BLaER1 treated with 17β-estradiol and CSF1 and Interleukin-3, amounts not matched to agents 10 nM and 100 nM (cell line): ENCODE measurements around the gene SFMBT2.
A peak's percentile ranks its signal among the peaks of the same experiment; 100 is the strongest.

Source experiments
- H3K27ac ChIP-seq, 11 experiments: shearing (Covaris generic); formaldehyde crosslinking; 2 replicates each; pipeline ENCODE4 v1.8.1; 2022
- H3K27me3 ChIP-seq, 11 experiments: shearing (Covaris generic); formaldehyde crosslinking; 2 replicates each; pipeline ENCODE4 v1.8.1; 2022
- H3K36me3 ChIP-seq, 11 experiments: shearing (Covaris generic); formaldehyde crosslinking; 2 replicates each; pipeline ENCODE4 v1.8.1; 2022
- H3K4me1 ChIP-seq, 10 experiments: shearing (Covaris generic); formaldehyde crosslinking; 2 replicates each; pipeline ENCODE4 v1.8.1; 2022
- H3K4me2 ChIP-seq, 11 experiments: shearing (Covaris generic); formaldehyde crosslinking; 2 replicates each; pipeline ENCODE4 v1.8.1; 2022
- H3K4me3 ChIP-seq, 10 experiments: shearing (Covaris generic); formaldehyde crosslinking; 2 replicates each; pipeline ENCODE4 v1.8.1; 2022
- H3K9ac ChIP-seq, 11 experiments: shearing (Covaris generic); formaldehyde crosslinking; 2 replicates each; pipeline ENCODE4 v1.8.1; 2022
- H3K9me3 ChIP-seq, 11 experiments: shearing (Covaris generic); formaldehyde crosslinking; replicated peaks in 1 of 11; 2 replicates each; pipeline ENCODE4 v1.8.1; 2022
- H4K20me1 ChIP-seq, 11 experiments: shearing (Covaris generic); formaldehyde crosslinking; 2 replicates each; pipeline ENCODE4 v1.8.1; 2022
- Cebpa-rat ChIP-seq, 11 experiments: shearing (Covaris generic); IDR thresholded peaks; 2 replicates each; pipeline ENCODE4 v1.8.1; 2022

Gene SFMBT2

DNA sequence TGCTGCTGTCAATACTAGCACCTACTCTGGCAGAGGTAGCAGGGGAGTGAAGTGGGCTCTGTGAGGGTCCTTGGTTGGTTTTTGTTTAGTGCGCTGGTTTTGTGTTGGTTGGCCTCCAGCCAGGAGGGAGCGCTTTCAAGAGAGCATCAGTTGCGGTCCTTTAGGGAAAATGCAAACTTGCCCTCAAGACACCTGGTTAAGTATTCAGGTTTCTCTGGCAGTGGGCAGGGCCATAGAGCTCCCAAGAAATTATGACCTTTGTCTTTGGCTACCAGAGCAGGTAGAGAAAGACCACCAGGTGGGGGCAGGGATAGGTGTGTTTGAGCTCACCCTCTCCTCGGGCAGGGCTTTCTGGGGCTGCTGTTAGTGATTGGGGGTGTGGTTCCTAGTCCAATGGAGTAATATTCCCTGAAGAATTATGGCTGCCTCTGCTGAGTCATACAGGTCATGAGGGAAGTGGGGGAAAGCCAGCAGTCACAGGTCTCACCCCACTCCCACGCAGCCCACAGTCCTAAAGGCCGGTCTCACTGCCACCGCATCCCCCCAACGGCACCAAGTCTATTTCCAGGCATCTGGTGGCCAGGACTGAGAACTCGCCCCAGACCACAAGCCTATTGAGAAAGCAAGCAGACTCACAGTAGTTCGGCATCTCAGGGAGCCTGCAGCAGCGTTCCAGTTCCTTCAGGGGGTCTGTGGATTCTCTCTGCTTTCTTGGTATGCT is 280.5 kb downstream of the SFMBT2 start:
- Histone ChIP-seq H3K36me3 (0 out of 22 replicates have a peak, but pooled peaks cover 0 to 2% (median 0%) of the 10 kb centered on the region in 11 experiments), H3K9ac (no peak overlapping the region), H3K9me3 (peaks cover 26 to 70% (median 58%) of the 10 kb centered on the region in 11 experiments), H4K20me1 (no peaks in the 10 kb centered on the region), H3K4me1 (peaks cover 0 to 8% (median 5%) of the 10 kb centered on the region in 10 experiments; a peak in 12 of 20 replicates), H3K4me3 (no peak overlapping the region), H3K27ac (no peak overlapping the region), H3K4me2 (no peak overlapping the region), H3K27me3 (no peaks in the 10 kb centered on the region)
- TF ChIP-seq Cebpa-rat (IDR thresholded peaks at IDR 0.05): no peak

DNA sequence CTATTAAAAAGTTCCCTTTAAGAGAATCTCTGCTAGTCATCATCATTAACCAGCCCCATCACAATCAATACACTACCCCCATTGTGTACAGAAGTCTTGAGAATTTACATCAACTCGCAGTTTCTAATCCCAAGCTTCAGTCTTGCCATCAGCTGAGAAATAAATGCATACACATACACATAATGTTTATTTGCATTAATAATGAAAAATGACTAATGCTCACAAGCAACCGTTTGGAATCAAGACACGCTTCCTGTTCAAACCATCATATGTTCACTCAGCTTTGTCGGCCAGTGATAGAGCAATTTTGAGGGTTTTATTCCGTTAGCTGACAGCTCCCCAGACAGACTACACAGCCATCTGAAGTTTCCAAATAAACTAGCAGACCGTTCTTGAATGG is 287.1 kb downstream of the SFMBT2 start:
- H3K4me2 ChIP-seq: peak overlapping the region; percentile 34 to 80 (median 69); a peak in 21 of 22 replicates
- H3K27ac ChIP-seq: peak overlapping the region in 10 of 11 experiments; percentile 9 to 90 (median 78); a peak in 19 of 22 replicates
- H3K4me3 ChIP-seq: peak overlapping the region in 2 of 10 experiments; percentile 2 to 41; a peak in 2 of 20 replicates
- 0 out of 22 replicates have a peak, but pooled peaks cover 0 to 2% (median 0%) of the 10 kb centered on the region in 11 experiments for H3K36me3 ChIP-seq
- H3K9ac ChIP-seq: peak overlapping the region in 9 of 11 experiments; percentile 33 to 79 (median 68); a peak in 17 of 22 replicates
- peaks cover 11 to 66% (median 51%) of the 10 kb centered on the region in 10 experiments for H3K4me1 ChIP-seq
- H4K20me1 ChIP-seq: no peaks in the 10 kb centered on the region
- no peaks in the 10 kb centered on the region for H3K27me3 ChIP-seq
- no peak for TF ChIP-seq Cebpa-rat (IDR thresholded peaks at IDR 0.05)
- H3K9me3 ChIP-seq: peaks cover 6 to 34% (median 17%) of the 10 kb centered on the region in 11 experiments; a peak in 21 of 22 replicates

DNA sequence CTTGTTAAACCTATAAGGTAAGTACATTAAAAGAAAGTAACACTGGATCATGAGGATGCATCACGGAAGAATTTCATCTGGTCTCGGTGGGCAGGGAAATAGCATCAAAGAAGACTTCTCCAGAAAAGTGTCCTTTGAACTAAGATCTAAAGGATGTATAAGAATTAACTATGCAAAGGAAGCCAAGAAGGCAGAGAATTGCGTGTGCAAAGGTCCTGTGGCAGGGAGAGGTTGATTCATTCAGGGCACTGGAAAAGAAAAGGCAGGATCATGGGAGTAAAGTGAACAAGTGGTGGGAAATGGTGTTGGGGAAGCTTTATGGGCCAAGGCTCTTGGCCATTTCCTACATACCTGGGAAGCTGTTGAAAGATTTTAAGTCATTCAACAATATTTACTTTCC is 288.3 kb downstream of the SFMBT2 start:
- Histone ChIP-seq H3K4me1 (peaks cover 11 to 66% (median 51%) of the 10 kb centered on the region in 10 experiments), H3K27ac (peak overlapping the region in 9 of 11 experiments; percentile 53 to 90 (median 79); a peak in 16 of 22 replicates), H3K9ac (peak overlapping the region in 2 of 11 experiments; percentile 78 to 79; a peak in 2 of 22 replicates), H4K20me1 (no peaks in the 10 kb centered on the region), H3K4me2 (peak overlapping the region in 4 of 11 experiments; percentile 69 to 80 (median 73); a peak in 7 of 22 replicates), H3K27me3 (no peaks in the 10 kb centered on the region), H3K4me3 (no peak overlapping the region), H3K9me3 (peaks cover 0 to 22% (median 7%) of the 10 kb centered on the region in 11 experiments; a peak in 14 of 22 replicates), H3K36me3 (no peaks in the 10 kb centered on the region)
- no peak for TF ChIP-seq Cebpa-rat (IDR thresholded peaks at IDR 0.05)

DNA sequence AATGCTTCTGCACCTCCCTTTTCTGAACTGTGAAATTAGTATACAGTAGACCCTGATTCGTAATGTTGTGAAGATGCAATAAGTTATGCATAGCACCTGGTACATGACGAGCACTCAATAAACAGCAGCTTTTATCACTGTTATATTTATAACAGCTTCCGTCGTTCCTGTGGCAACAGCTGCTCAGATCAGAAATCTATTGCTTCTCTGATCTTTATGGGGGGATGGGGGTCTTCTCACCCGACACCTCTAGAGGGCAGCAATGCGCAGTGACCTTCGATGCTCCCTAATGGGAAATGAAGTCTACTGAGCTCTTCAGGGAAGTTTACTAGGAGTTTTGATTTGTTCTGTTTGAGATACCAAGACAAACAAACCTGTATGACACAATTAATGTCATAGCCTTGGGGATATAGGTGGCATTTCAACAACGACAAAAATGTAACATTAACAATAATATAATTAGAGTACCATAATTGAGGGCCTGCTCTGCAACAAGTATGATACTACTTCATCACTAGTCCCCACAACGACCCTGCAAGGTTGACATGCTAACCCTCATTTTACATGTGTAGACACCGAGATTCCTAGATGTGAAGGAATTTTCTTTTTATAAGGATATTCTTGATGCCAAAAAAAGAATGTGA is 289.6 kb downstream of the SFMBT2 start:
- no peaks in the 10 kb centered on the region for H3K27me3 ChIP-seq
- no peak overlapping the region for H3K4me3 ChIP-seq
- peaks cover 0 to 16% (median 4%) of the 10 kb centered on the region in 11 experiments; a peak in 8 of 22 replicates for H3K9me3 ChIP-seq
- H3K4me2 ChIP-seq: peak overlapping the region in 9 of 11 experiments; percentile 17 to 80 (median 48); a peak in 16 of 22 replicates
- H4K20me1 ChIP-seq: no peaks in the 10 kb centered on the region
- no peak for TF ChIP-seq Cebpa-rat (IDR thresholded peaks at IDR 0.05)
- H3K4me1 ChIP-seq: peaks cover 11 to 66% (median 51%) of the 10 kb centered on the region in 10 experiments
- peak overlapping the region in 9 of 11 experiments; percentile 2 to 90 (median 79); a peak in 17 of 22 replicates for H3K27ac ChIP-seq
- no peaks in the 10 kb centered on the region for H3K36me3 ChIP-seq
- H3K9ac ChIP-seq: peak overlapping the region in 5 of 11 experiments; percentile 11 to 57 (median 24); a peak in 6 of 22 replicates

DNA sequence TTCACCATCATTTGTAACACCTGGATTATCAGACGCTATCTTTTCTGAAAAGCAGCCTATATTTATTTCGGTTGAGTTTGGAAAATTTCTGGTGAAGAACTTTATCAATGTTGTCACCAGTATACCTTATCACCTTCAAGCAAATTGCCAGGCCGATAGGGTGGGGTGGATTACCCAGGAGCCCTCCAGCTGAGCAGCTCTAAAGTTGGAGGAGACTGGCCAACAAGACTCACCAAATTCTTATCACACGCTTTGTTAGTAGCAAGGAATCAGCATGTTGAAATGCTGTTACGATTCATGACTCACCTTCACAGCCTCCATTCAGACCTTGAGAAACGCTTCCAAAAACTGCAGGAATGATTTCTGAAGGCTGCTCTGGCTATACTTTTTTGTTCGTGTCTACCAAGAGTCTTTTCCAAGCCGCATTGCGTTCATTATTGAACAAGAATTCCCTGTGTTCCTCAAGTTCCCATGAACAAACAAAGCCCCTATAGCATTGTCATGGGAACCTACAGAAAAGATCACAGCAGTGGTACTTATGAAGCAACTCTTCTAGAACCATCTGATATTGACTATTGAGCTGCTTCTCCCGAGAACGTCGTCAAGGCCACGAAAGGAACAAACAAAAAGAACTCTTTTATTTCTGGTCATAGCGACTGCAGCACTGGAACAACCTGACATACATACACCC is 291.4 kb downstream of the SFMBT2 start:
- Histone ChIP-seq H3K36me3 (no peaks in the 10 kb centered on the region), H3K4me3 (no peak overlapping the region), H3K9me3 (peaks cover 0 to 16% (median 4%) of the 10 kb centered on the region in 11 experiments; a peak in 8 of 22 replicates), H3K27me3 (no peaks in the 10 kb centered on the region), H3K4me1 (peaks cover 11 to 50% (median 37%) of the 10 kb centered on the region in 10 experiments), H3K9ac (no peak overlapping the region), H3K4me2 (peak overlapping the region in 1 of 11 experiments; percentile 80; a peak in 1 of 22 replicates), H4K20me1 (no peaks in the 10 kb centered on the region), H3K27ac (peak overlapping the region in 2 of 11 experiments; percentile 85 to 90; a peak in 2 of 22 replicates)
- TF ChIP-seq Cebpa-rat (IDR thresholded peaks at IDR 0.05): no peak

DNA sequence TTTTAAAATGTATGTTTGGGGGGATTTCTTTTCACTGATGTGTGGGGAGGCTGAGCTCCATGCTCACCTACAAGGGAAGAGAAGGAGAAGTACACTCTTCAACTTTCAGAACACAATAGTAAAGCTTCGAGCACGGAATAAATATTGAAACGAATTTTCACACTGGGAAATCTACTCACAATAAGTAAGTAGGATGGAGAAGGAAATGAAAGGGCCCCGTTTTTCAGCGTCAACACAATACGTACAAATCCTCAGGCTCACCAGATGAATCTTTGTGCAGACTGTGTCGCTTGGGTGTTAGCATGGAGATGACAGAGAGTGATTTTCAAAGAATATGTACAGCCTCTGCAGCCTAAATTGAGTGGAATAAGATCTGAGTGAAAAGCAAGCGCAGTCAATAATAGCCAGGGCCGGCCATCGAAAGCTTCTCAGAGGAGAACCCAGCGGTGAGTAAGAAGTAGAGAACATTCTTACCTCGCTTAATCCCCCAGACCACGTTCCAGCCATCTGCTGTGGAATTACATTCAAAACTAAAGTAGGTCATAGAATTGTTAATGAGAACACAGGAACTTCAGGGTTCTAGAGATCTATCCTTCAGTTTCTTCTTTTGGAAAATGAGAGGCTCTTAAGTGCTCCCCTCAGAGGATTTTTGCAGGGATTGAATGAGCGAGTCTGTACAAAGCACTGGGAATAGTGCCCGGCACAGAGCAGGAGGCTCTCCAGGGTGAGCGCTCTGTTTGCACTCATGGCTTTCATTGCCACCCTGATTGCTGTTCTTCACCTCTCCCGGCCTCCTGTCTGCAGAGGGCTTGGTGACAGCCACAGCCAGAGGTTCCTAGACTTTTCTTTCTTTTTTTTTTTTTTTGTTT is 292.8 kb downstream of the SFMBT2 start:
- Histone ChIP-seq H3K36me3 (no peaks in the 10 kb centered on the region), H4K20me1 (no peaks in the 10 kb centered on the region), H3K27me3 (no peaks in the 10 kb centered on the region), H3K9me3 (peaks cover 0 to 16% (median 4%) of the 10 kb centered on the region in 11 experiments; a peak in 9 of 22 replicates), H3K27ac (peak overlapping the region in 1 of 11 experiments; percentile 4; a peak in 1 of 22 replicates), H3K9ac (no peak overlapping the region), H3K4me2 (no peak overlapping the region; a peak in 1 of 22 replicates), H3K4me1 (peaks cover 0 to 35% (median 22%) of the 10 kb centered on the region in 10 experiments; a peak in 16 of 20 replicates), H3K4me3 (no peak overlapping the region)
- TF ChIP-seq Cebpa-rat (IDR thresholded peaks at IDR 0.05): no peak

DNA sequence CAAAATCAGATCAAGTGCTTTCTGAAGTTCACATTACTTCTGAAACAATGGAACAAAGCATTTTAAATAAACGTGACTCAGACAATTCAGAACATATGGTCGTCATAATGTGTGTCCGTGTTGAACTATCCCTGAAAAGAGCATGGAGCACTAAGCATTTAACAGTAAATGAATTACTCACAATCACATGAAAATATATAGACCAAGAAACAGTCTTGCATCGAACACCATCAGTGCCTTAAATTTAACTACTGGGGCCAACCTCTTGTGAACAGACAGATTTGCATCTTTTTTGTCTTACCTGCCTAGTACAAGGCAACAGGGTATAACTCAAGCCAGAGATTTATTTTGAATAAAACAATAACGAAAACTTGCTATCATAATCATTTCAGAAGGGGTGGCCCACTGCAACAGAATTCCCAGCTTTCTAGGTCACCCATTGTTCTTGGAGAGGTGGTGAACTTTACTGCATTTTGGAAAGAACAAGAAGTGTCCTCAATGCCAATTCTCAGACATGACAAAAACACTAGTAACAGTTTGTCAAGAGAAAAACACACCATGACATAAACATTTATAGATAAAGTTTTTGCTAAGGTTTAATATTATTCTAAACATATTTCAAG is 293.5 kb downstream of the SFMBT2 start:
- Histone ChIP-seq H3K4me1 (peaks cover 0 to 28% (median 18%) of the 10 kb centered on the region in 10 experiments; a peak in 16 of 20 replicates), H3K4me2 (no peak overlapping the region), H4K20me1 (no peaks in the 10 kb centered on the region), H3K27me3 (no peaks in the 10 kb centered on the region), H3K27ac (no peak overlapping the region), H3K36me3 (no peaks in the 10 kb centered on the region), H3K9me3 (peaks cover 0 to 20% (median 6%) of the 10 kb centered on the region in 11 experiments; a peak in 11 of 22 replicates), H3K4me3 (no peak overlapping the region), H3K9ac (no peak overlapping the region)
- no peak for TF ChIP-seq Cebpa-rat (IDR thresholded peaks at IDR 0.05)
